GM19099 (cell line): ENCODE results near the gene AKR7A2.

ENCODE experiments used
- POLR2A ChIP-seq: IDR thresholded peaks from 3 replicates; pipeline ENCODE4 v1.6.1; 2011; ENCODE audit warnings: low read depth; ENCODE audit not compliant: insufficient read length; ENCODE audit errors: extremely low read depth

Gene AKR7A2

GRCh38 chr1:19255288-19255687, 56.7 kb downstream of the AKR7A2 start:
- no peak for TF ChIP-seq POLR2A

- no peak for TF ChIP-seq POLR2A
Measured at GRCh38 chr1:19254416-19254815, 57.5 kb downstream of the AKR7A2 start.
